Fibroblast of lung (primary cell): ENCODE results near the gene VANGL1. TPM values are rescaled to one million over a fixed set of nuclear protein-coding genes. Genes with fewer than 3 reads are reported as not detected.

Experiments
- DNase-seq, 2 donors: peaks; one replicate each; pipeline versions ENCODE4 v3.0.0 to v3.0.0-alpha.2; 2010; ENCODE audit warnings: low read depth in 2 of 2
- H2AFZ ChIP-seq: 2 replicates; pipeline ENCODE4 v1.5.1; 2012; ENCODE audit warnings: low read length, control low read depth, inconsistent platforms
- H3K27ac ChIP-seq: 2 replicates; pipeline ENCODE4 v1.5.1; 2011; ENCODE audit warnings: low read length, control low read depth; ENCODE audit not compliant: insufficient read depth
- H3K27me3 ChIP-seq: 2 replicates; pipeline ENCODE4 v1.5.1; 2011; ENCODE audit warnings: mild to moderate bottlenecking, low read length; ENCODE audit not compliant: control insufficient read depth, insufficient read depth
- H3K36me3 ChIP-seq: 2 replicates; pipeline ENCODE4 v1.5.1; 2011; ENCODE audit warnings: low read length; ENCODE audit not compliant: control insufficient read depth, insufficient read depth
- H3K4me1 ChIP-seq: 2 replicates; pipeline ENCODE4 v1.5.1; 2011; ENCODE audit warnings: low read length; ENCODE audit not compliant: control insufficient read depth, insufficient read depth; ENCODE audit errors: extremely low read depth
- H3K4me2 ChIP-seq: 2 replicates; pipeline ENCODE4 v1.5.1; 2011; ENCODE audit warnings: low read length, control low read depth; ENCODE audit not compliant: insufficient read depth; ENCODE audit errors: extremely low read depth
- H3K4me3 ChIP-seq, 4 experiments: fragments of 200-600 bp in 1 of 4; sonication (generic) in 1 of 4; replicated peaks in 1 of 4; 2 replicates each; pipeline ENCODE4 v1.5.1; 2011 to 2016; ENCODE audit warnings: low read length in 4 of 4, low read depth in 3 of 4, mild to moderate bottlenecking in 3 of 4, control low read depth in 2 of 4, inconsistent platforms in 1 of 4, mixed read lengths in 1 of 4; ENCODE audit not compliant: insufficient read depth in 1 of 4; ENCODE audit errors: control extremely low read depth in 1 of 4
- H3K79me2 ChIP-seq: 2 replicates; pipeline ENCODE4 v1.5.1; 2012; ENCODE audit warnings: mild to moderate bottlenecking, low read length, inconsistent platforms; ENCODE audit not compliant: control insufficient read depth, insufficient read depth
- H3K9ac ChIP-seq: 2 replicates; pipeline ENCODE4 v1.5.1; 2011; ENCODE audit warnings: mild to moderate bottlenecking, low read length, control low read depth; ENCODE audit not compliant: insufficient read depth
- H3K9me3 ChIP-seq: 2 replicates; pipeline ENCODE4 v1.5.1; 2012; ENCODE audit warnings: low read depth, low read length; ENCODE audit not compliant: control insufficient read depth, insufficient read depth
- H4K20me1 ChIP-seq: 2 replicates; pipeline ENCODE4 v1.5.1; 2011; ENCODE audit warnings: low read length; ENCODE audit not compliant: control insufficient read depth, insufficient read depth; ENCODE audit errors: extremely low read depth
- EZH2 ChIP-seq: IDR thresholded peaks from 2 replicates; pipeline ENCODE4 v1.5.1; 2012; ENCODE audit warnings: low read length, control low read depth, mild to moderate bottlenecking; ENCODE audit errors: missing control alignments
- polyA plus RNA-seq, 2 donors: library from polyadenylated mRNA; depleted of rRNA in 1 of 2; stranded (reverse) in 1 of 2; unstranded in 1 of 2; fragments of >200 nt; gene quantifications; 2 replicates each; pipeline ENCODE4 v1.2.1, GENCODE V29; 2011 to 2012; ENCODE audit warnings: missing spikeins in 1 of 2
- total RNA-seq: library from RNA; depleted of rRNA; stranded (reverse); fragments of >200 nt; gene quantifications from 2 replicates; pipeline ENCODE4 v1.2.1, GENCODE V29; 2014
- TF ChIP-seq, protein P1 (sequence below), 2 donors: IDR thresholded peaks in 1 of 2; conservative IDR thresholded peaks in 1 of 2; 1 replicate in 1 of 2; 2 replicates in 1 of 2; pipeline ENCODE4 v1.5.1; 2011 to 2012; ENCODE audit warnings: low read length in 2 of 2, control low read depth in 1 of 2, inconsistent platforms in 1 of 2, low read depth in 1 of 2, mild to moderate bottlenecking in 1 of 2

The VANGL1 gene
- total and polyA plus RNA-seq, 2 donors (not counting 1 experiment from before 2014, with no cell fraction given): 8.1 to 10.7 TPM

DNA sequence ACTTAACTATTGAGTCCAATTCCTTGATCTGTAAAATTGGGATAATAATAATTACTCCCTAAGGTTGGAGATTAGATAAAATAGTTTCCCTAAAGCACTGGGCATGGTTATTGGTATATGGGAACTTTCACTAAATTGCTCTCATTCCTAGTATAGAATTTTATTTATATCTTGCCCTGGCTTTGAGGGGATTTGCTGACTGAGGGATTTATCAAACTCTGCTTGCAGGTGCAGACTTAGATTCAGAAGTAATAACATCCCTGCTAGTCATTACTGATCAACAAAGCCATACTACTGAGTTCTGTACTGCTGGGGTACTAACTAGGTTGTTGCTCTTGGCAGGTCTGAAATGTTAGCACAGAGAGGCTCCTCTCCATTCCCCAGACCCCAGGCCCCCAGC, 84.8 kb downstream of the VANGL1 start:
- H3K79me2 ChIP-seq: no peaks in the 10 kb centered on the region
- no peak overlapping the region for H3K27ac ChIP-seq
- no peaks in the 10 kb centered on the region for H3K27me3 ChIP-seq
- no peak overlapping the region for H3K4me3 ChIP-seq
- no peak overlapping the region for H3K4me2 ChIP-seq
- H3K9me3 ChIP-seq: no peaks in the 10 kb centered on the region
- H4K20me1 ChIP-seq: no peaks in the 10 kb centered on the region
- H2AFZ ChIP-seq: no peak overlapping the region
- H3K36me3 ChIP-seq: no peaks in the 10 kb centered on the region
- H3K9ac ChIP-seq: no peak overlapping the region
- no peak for TF ChIP-seq EZH2
- TF ChIP-seq, protein P1, sequence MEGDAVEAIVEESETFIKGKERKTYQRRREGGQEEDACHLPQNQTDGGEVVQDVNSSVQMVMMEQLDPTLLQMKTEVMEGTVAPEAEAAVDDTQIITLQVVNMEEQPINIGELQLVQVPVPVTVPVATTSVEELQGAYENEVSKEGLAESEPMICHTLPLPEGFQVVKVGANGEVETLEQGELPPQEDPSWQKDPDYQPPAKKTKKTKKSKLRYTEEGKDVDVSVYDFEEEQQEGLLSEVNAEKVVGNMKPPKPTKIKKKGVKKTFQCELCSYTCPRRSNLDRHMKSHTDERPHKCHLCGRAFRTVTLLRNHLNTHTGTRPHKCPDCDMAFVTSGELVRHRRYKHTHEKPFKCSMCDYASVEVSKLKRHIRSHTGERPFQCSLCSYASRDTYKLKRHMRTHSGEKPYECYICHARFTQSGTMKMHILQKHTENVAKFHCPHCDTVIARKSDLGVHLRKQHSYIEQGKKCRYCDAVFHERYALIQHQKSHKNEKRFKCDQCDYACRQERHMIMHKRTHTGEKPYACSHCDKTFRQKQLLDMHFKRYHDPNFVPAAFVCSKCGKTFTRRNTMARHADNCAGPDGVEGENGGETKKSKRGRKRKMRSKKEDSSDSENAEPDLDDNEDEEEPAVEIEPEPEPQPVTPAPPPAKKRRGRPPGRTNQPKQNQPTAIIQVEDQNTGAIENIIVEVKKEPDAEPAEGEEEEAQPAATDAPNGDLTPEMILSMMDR (conservative IDR thresholded peaks at IDR 0.05 in 1 of 2, IDR thresholded peaks at IDR 0.05 in 1 of 2; ENCODE audit: low read depth in 1 of 2, low read length in 2 of 2): no peak
- peaks cover 14% of the 10 kb centered on the region for H3K4me1 ChIP-seq
- no peak for DNase-seq

DNA sequence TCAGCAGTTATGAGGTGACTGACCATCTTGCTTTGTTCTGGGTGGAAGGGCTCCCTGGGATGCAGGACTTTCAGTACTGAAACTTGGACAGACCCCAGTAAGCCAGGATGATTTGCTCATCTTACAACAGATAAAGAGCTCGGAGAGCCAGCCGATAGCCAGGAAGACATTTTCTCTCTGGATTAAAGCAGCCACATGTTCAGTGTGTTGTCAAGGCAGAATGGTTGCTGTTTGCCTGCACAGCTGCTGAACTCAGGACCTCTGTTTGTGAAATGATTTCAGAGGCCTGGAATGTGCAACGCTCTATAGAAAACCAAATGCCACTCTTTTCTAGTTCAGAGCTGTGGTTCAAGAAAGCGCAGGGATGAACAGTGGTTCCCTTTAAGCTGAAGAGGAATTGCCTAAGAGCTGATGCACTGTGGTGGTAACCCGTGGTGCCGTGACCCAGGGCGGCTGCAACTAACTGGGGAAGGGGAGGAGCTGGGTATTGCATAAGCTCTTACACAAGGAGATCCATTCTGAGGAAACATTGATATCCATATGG, 86.0 kb downstream of the VANGL1 start:
- Histone ChIP-seq H3K27me3 (no peaks in the 10 kb centered on the region), H3K4me2 (peak overlapping the region; percentile 55), H3K4me3 (no peak overlapping the region), H3K9ac (no peak overlapping the region), H3K27ac (peak overlapping the region; percentile 81), H4K20me1 (no peaks in the 10 kb centered on the region), H3K9me3 (no peaks in the 10 kb centered on the region), H2AFZ (peak overlapping the region; percentile 15), H3K79me2 (no peaks in the 10 kb centered on the region), H3K36me3 (no peaks in the 10 kb centered on the region), H3K4me1 (peaks cover 14% of the 10 kb centered on the region)
- TF ChIP-seq, protein P1 (conservative IDR thresholded peaks at IDR 0.05 in 1 of 2, IDR thresholded peaks at IDR 0.05 in 1 of 2; ENCODE audit: low read depth in 1 of 2, low read length in 2 of 2): no peak
- TF ChIP-seq EZH2: no peak
- peak; percentile 80 to 99 for DNase-seq

DNA sequence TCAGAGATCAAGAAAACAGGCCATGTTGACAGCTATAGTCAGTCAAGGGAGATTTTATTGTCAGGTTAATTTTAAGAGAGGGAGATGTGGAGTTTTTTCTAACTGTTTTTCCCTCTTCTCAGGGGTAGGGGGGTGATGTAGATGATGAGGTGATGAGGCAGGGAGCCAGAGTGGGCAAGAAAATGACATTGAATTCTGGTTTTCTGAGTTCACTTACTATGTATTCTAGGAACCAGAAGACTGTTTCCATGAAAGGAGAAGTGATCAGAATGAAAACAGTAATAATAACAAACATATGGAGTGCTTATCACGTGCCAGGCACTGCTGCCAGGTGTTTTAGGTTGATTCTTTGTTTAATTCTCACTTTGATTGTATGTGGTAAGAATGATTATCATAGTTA, 86.6 kb downstream of the VANGL1 start:
- no peaks in the 10 kb centered on the region for H3K36me3 ChIP-seq

More for the DNA sequence above, 86.6 kb downstream of the VANGL1 start:
- no peak for DNase-seq
- Histone ChIP-seq H3K27ac (peak overlapping the region; percentile 81), H4K20me1 (no peaks in the 10 kb centered on the region), H3K79me2 (no peaks in the 10 kb centered on the region), H2AFZ (no peak overlapping the region), H3K27me3 (no peaks in the 10 kb centered on the region), H3K9me3 (no peaks in the 10 kb centered on the region), H3K4me2 (peak overlapping the region; percentile 36), H3K4me3 (no peak overlapping the region), H3K9ac (no peak overlapping the region), H3K4me1 (peaks cover 14% of the 10 kb centered on the region)
- TF ChIP-seq, protein P1 (conservative IDR thresholded peaks at IDR 0.05 in 1 of 2, IDR thresholded peaks at IDR 0.05 in 1 of 2; ENCODE audit: low read depth in 1 of 2, low read length in 2 of 2): no peak
- no peak for TF ChIP-seq EZH2
